Renal cortex interstitium (tissue), 11 donors: ENCODE data around the gene ELSPBP1. TPM values are rescaled to one million over a fixed set of nuclear protein-coding genes. Genes with fewer than 3 reads are reported as not detected.
"Not testable (repeated sequence)": the region's sequence is repeated elsewhere in the genome, so short reads cannot be mapped to it uniquely, and the experiment has no call there.

ENCODE experiments used
- DNase-seq, 11 donors: peaks; one replicate each; pipeline ENCODE4 v3.0.0-alpha.2; 2013; ENCODE audit warnings: low read depth in 9 of 11, low spot score in 4 of 11; ENCODE audit errors: extremely low read depth in 1 of 11
- polyA plus RNA-seq, 3 donors: library from polyadenylated mRNA; unstranded; fragments of 120-200 nt; gene quantifications; one replicate each; pipeline ENCODE4 v1.2.1, GENCODE V29; 2013; ENCODE audit not compliant: insufficient read length in 3 of 3

Gene ELSPBP1
- polyA plus RNA-seq, 3 donors = not detected

- no peak for DNase-seq
These were observed 39.2 kb downstream of the ELSPBP1 start for GRCh38 chr19:48033604-48034003.

GRCh38 chr19:48036765-48037164 is 42.3 kb downstream of the ELSPBP1 start:
- DNase-seq = no peak

- no peak for DNase-seq
These were observed 47.6 kb downstream of the ELSPBP1 start for GRCh38 chr19:48041877-48042580.

- no peak for DNase-seq
These were observed 49.3 kb downstream of the ELSPBP1 start, which contains the start of gene CABP5 for GRCh38 chr19:48043675-48044258. Gene CABP5, minus strand, starts transcription at chr19:48044079. Its CDS starts 157 bp downstream, at chr19:48043922.

- no peak for DNase-seq
These were observed 50.1 kb downstream of the ELSPBP1 start for GRCh38 chr19:48044561-48044960.

- no peak for DNase-seq
These were observed 57.1 kb downstream of the ELSPBP1 start for GRCh38 chr19:48051335-48052033.

- DNase-seq = no peak
These were observed 58.6 kb downstream of the ELSPBP1 start for GRCh38 chr19:48053076-48053475.

- no peak for DNase-seq
These were observed 59.4 kb downstream of the ELSPBP1 start for GRCh38 chr19:48053856-48054255.

GRCh38 chr19:48059331-48059730 is 64.9 kb downstream of the ELSPBP1 start:
- DNase-seq = no peak

- no peak for DNase-seq
These were observed 65.9 kb downstream of the ELSPBP1 start for GRCh38 chr19:48060381-48060780.

- no peak for DNase-seq
These were observed 67.2 kb downstream of the ELSPBP1 start for GRCh38 chr19:48061401-48062344.

- DNase-seq = no peak
These were observed 70.1 kb downstream of the ELSPBP1 start for GRCh38 chr19:48064509-48064908.

- no peak for DNase-seq
These were observed 75.0 kb downstream of the ELSPBP1 start for GRCh38 chr19:48069435-48069834.

GRCh38 chr19:48070177-48070769 is 75.8 kb downstream of the ELSPBP1 start:
- DNase-seq = not testable (repeated sequence)

Other genes starting within 250 kb of the ELSPBP1 start
- gene NOP53, start 249.1 kb upstream of the ELSPBP1 start, polyA plus RNA-seq = 100 to 1,000 TPM; 362 to 422 (median 411) TPM
- gene SELENOW, start 215.9 kb upstream of the ELSPBP1 start, polyA plus RNA-seq = 100 to 1,000 TPM; 101 to 136 (median 133) TPM
- not detected for gene TPRX1, start 190.1 kb upstream of the ELSPBP1 start, polyA plus RNA-seq
- gene CRX, start 172.7 kb upstream of the ELSPBP1 start, polyA plus RNA-seq = under 1 TPM in 1 of 3 donors, not detected in 2; 0.04 TPM
- not detected for gene TPRX2, start 135.4 kb upstream of the ELSPBP1 start, polyA plus RNA-seq
- under 1 TPM; 0.04 to 0.20 (median 0.12) TPM for gene SULT2A1, start 108.3 kb upstream of the ELSPBP1 start, polyA plus RNA-seq
- gene BSPH1, start 2.5 kb upstream of the ELSPBP1 start, polyA plus RNA-seq = not detected
- gene CABP5, start 49.4 kb downstream of the ELSPBP1 start, polyA plus RNA-seq = not detected
- 10 to 100 TPM in 2 of 3 donors, 1 to 10 TPM in 1; 6.0 to 11.1 (median 10.6) TPM for gene PLA2G4C, start 116.2 kb downstream of the ELSPBP1 start, polyA plus RNA-seq
- gene LIG1, start 175.7 kb downstream of the ELSPBP1 start, polyA plus RNA-seq = 10 to 100 TPM; 61.8 to 78.8 (median 66.1) TPM
- 10 to 100 TPM in 2 of 3 donors, 1 to 10 TPM in 1; 8.5 to 14.4 (median 10.0) TPM for gene ZSWIM9, start 176.0 kb downstream of the ELSPBP1 start, polyA plus RNA-seq